Activated CD4-positive, alpha-beta memory T cell treated with anti-CD3 and anti-CD28 coated beads, Interleukin-2, amount 10 ng/mL, durations not matched to agents 7 days and 5 days (primary cell): Measurements from ENCODE around the gene TCFL5. TPM values are rescaled to one million over a fixed set of nuclear protein-coding genes. Genes with fewer than 3 reads are reported as not detected.

Experiments
- CTCF ChIA-PET: fragments of 350-600 bp; sonication (Branson Sonifier 250); formaldehyde crosslinking; loops from one replicate; lab custom pipeline; 2021; ENCODE audit warnings: antibody characterized with exemption, inconsistent platforms; lab: Charles Lee
- POLR2A ChIA-PET: fragments of 350-600 bp; sonication (Branson Sonifier 250); formaldehyde crosslinking; loops from one replicate; lab custom pipeline; 2021; ENCODE audit warnings: antibody characterized with exemption; lab: Charles Lee
- DNase-seq: peaks from one replicate; pipeline ENCODE4 v3.0.0-alpha.2; 2020
- H3K27ac Mint-ChIP-seq: one replicate; pipeline ENCODE4 v1.8.0; 2021; ENCODE audit warnings: mild to moderate bottlenecking, mixed read lengths
- H3K27me3 Mint-ChIP-seq: one replicate; pipeline ENCODE4 v1.8.0; 2021; ENCODE audit warnings: mixed read lengths
- H3K36me3 Mint-ChIP-seq: one replicate; pipeline ENCODE4 v1.8.0; 2021; ENCODE audit warnings: low read depth, mixed read lengths
- H3K4me1 Mint-ChIP-seq: one replicate; pipeline ENCODE4 v1.8.0; 2021; ENCODE audit warnings: mixed read lengths
- H3K4me3 Mint-ChIP-seq: one replicate; pipeline ENCODE4 v1.8.0; 2021; ENCODE audit warnings: mild to moderate bottlenecking, mixed read lengths
- H3K9me3 Mint-ChIP-seq: one replicate; pipeline ENCODE4 v1.8.0; 2021; ENCODE audit warnings: mixed read lengths
- total RNA-seq, 2 experiments: library from RNA; stranded (reverse); gene quantifications; one replicate each; pipeline ENCODE4 v1.2.3, GENCODE V29; 2021

The TCFL5 gene
- total RNA-seq, 2 experiments from 2014 or later: 6.0 to 6.2 TPM

DNA sequence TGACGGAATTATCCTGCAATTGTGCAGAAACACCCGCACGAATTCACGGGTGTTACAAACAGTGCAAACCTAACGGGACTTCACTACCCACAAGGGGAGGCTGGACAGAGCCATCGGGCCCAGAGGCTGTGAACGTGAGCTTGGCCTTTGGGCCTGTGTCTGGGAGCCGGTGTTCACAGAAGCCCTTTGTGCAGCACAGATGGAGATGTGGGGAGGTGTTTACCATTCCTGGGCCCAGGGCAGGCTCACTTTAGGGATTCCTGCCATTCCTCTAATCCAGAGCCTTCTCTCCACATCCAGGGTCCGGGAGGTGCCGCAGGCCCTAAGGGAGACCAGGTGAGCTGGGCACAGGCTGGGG, 29.8 kb downstream of the TCFL5 start:
- no peak overlapping the region for H3K27ac Mint-ChIP-seq
- ChIA-PET CTCF (no interaction called here), POLR2A (interaction anchor here (1.0 kb wide), 1 partner anchor 38 kb away, joined by 4 read pairs; no protein-coding TSS in a partner anchor)
- DNase-seq: no peak
- H3K9me3 Mint-ChIP-seq: no peaks in the 10 kb centered on the region
- H3K27me3 Mint-ChIP-seq: no peaks in the 10 kb centered on the region
- no peak overlapping the region for H3K4me3 Mint-ChIP-seq
- H3K4me1 Mint-ChIP-seq: peaks cover 2% of the 10 kb centered on the region
- H3K36me3 Mint-ChIP-seq: no peaks in the 10 kb centered on the region

DNA sequence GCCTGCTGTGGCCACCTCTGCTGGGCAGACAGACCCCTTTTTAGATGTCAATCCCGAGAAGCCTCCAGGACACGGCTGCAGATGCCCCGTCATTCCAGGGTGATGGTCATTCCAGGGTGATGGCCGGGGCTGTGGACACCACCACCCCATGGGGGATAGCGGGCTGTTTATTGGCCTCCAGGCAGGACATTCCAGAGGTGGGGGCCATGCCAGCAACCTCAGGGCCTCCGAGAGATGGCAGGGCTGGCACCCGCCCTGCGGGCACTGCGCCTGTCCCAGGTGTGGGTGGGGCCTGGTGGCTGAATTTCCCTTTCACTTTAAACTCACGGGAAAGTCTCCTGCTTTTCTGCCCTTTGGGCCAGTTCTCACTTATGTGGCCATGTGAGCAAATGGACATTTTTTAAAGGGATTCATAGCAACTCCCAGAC, 30.2 kb downstream of the TCFL5 start:
- POLR2A ChIA-PET: no interaction called here
- no peaks in the 10 kb centered on the region for H3K9me3 Mint-ChIP-seq
- H3K27me3 Mint-ChIP-seq: no peaks in the 10 kb centered on the region
- no peak overlapping the region for H3K27ac Mint-ChIP-seq
- CTCF ChIA-PET: no interaction called here
- no peak overlapping the region for H3K4me3 Mint-ChIP-seq
- DNase-seq: no peak
- peaks cover 2% of the 10 kb centered on the region for H3K4me1 Mint-ChIP-seq
- H3K36me3 Mint-ChIP-seq: no peaks in the 10 kb centered on the region

DNA sequence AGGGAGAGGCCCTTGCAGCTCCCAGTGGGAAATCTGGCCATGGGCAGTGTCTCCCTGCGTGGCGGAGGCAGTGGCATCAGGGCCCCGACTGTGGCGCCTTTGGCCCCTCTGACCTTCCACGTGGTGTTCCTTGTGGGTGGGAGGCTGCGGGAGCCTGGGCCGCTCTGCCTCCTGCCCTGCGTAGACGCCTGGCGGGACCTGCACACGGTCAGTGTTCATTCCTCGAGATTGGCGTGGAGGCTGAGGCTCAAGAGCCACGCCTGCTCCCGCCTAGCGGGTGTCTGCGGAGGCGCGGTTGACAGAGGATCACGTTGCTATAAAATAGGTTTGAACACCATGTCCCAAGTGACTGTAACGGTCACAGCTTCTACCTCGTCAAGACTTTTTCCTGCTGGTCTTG, 30.8 kb downstream of the TCFL5 start:
- Mint-ChIP-seq H3K4me1 (peaks cover 2% of the 10 kb centered on the region), H3K4me3 (no peak overlapping the region), H3K27ac (no peak overlapping the region), H3K9me3 (no peaks in the 10 kb centered on the region), H3K36me3 (no peaks in the 10 kb centered on the region), H3K27me3 (no peaks in the 10 kb centered on the region)
- CTCF ChIA-PET: no interaction called here
- DNase-seq: no peak
- POLR2A ChIA-PET: no interaction called here

DNA sequence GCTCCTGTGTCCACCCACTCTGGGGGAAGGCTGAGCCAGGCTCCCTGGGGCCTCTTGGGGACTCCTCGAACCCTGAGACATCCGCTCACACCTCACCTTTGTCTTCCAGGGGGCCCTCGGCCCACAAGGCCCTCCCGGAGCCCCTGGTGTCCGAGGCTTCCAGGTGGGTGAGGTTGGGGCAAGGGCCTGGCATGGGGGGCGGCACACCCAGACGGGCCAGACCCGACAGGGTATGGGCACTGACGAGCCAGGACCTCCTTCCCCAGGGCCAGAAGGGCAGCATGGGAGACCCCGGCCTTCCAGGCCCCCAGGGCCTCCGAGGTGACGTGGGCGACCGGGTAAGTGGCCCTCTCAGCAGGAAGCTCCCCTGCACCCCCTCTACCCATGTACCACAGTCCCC, 31.4 kb downstream of the TCFL5 start:
- ChIA-PET CTCF (no interaction called here), POLR2A (no interaction called here)
- Mint-ChIP-seq H3K4me1 (peaks cover 2% of the 10 kb centered on the region), H3K27ac (no peak overlapping the region), H3K36me3 (no peaks in the 10 kb centered on the region), H3K27me3 (no peaks in the 10 kb centered on the region), H3K4me3 (no peak overlapping the region), H3K9me3 (no peaks in the 10 kb centered on the region)
- DNase-seq: no peak

DNA sequence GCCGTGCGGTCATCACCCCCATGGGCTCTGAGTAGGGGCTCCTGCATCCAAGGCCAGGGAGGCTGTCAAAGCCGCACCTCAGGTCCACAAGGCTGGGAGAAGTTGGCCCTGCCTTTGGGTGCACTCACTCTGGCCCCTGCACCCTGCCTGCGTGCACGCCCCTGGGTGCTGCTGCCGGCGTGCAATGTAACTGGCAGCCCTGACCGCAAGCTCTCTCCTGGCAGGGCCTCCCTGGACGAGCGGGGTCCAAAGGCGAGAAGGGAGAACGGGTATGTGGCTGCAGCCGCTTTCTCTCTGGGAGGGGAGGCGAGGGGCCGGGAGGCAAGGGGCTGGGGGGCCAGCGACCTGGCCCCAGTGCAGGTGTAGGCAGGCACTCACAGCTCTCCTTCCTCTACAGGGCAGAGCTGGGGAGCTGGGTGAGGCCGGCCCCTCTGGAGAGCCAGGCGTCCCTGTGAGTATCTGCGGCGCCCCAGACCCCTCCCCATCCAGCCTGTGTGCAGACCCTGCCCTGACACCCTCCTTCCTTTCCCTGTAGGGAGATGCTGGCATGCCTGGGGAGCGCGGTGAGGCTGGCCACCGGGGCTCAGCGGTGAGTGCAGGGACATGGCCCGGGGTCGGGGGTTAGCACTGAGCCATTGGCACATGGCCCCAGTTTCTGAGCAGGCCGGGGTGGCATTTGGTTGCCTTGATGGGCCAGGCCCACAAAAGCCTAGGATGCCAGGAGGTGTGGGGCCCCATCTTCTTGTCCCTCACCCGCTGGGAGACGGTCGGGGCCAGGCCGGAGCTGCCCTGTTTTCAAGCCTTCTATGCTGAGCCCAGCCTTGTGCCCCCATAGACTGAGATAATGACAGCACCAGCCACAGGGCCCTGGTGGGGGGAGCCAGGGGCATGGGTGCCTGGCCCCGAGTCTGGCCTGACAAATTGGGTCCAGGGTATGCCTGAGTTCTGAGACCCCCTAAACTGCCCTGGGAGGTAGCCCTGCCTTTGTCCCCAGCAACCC, 32.1 kb downstream of the TCFL5 start:
- CTCF ChIA-PET: no interaction called here
- POLR2A ChIA-PET: no interaction called here
- peaks cover 2% of the 10 kb centered on the region for H3K4me1 Mint-ChIP-seq
- H3K36me3 Mint-ChIP-seq: no peaks in the 10 kb centered on the region
- H3K27ac Mint-ChIP-seq: no peak overlapping the region
- H3K9me3 Mint-ChIP-seq: no peaks in the 10 kb centered on the region
- no peak for DNase-seq
- H3K4me3 Mint-ChIP-seq: no peak overlapping the region
- no peaks in the 10 kb centered on the region for H3K27me3 Mint-ChIP-seq

DNA sequence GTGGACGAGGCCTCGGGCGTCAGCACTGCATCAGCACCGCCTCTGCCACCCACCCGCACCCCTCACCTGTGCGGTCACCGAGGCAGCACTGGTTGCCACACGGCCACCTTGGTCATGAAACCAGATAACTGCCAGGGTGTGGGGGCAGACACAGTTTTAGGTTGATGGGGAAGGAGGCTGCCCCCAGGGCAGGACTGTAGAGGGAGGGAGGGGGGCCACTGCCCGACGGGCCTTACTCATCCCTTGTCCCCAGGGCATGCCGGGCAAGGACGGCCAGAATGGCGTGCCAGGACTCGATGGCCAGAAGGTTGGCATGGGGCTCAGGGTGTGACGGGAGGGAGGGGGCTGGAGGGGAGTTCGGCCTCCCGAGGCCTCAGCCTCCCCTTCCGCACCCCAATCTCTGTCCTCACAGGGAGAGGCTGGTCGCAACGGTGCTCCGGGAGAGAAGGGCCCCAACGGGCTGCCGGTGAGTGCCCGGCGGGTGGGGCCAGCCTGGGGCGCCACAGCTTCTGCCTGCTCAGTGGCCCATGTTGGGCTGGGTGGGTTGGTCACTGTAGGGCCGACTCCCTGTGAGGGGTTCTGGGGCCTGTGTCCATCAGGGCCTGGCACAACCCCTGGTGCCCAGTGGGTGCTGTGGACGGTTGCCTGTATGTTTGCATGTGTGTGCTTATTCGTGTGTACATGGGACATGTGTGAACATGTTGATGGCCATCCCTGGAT, 33.0 kb downstream of the TCFL5 start:
- no peaks in the 10 kb centered on the region for H3K27me3 Mint-ChIP-seq
- H3K27ac Mint-ChIP-seq: no peak overlapping the region
- no peak overlapping the region for H3K4me3 Mint-ChIP-seq
- H3K36me3 Mint-ChIP-seq: no peaks in the 10 kb centered on the region
- H3K9me3 Mint-ChIP-seq: no peaks in the 10 kb centered on the region
- DNase-seq: no peak
- POLR2A ChIA-PET: no interaction called here
- CTCF ChIA-PET: no interaction called here
- H3K4me1 Mint-ChIP-seq: peaks cover 2% of the 10 kb centered on the region

DNA sequence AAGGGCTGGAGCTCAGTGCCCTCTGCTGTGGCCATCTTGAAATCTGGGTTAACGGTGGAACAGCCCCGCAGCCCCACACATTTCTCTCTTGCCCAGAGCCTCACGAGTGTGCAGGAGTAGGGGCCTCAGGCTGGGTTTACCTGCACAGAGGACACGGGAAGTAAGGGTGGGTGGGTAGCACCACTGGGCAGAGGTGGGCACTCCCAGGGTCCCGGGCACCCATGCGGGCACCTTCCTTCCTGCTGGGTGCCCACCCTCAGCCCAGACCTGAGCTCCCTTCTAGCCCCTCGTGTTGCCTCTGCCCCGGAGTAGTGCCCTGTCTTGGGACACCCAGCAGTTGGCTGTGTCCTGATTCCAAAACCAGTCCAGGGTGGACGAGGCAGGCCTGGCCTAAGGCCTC, 33.6 kb downstream of the TCFL5 start:
- ChIA-PET CTCF (no interaction called here), POLR2A (no interaction called here)
- Mint-ChIP-seq H3K4me1 (peaks cover 2% of the 10 kb centered on the region), H3K9me3 (no peaks in the 10 kb centered on the region), H3K27ac (no peak overlapping the region), H3K27me3 (no peaks in the 10 kb centered on the region), H3K36me3 (no peaks in the 10 kb centered on the region), H3K4me3 (no peak overlapping the region)
- DNase-seq: no peak

DNA sequence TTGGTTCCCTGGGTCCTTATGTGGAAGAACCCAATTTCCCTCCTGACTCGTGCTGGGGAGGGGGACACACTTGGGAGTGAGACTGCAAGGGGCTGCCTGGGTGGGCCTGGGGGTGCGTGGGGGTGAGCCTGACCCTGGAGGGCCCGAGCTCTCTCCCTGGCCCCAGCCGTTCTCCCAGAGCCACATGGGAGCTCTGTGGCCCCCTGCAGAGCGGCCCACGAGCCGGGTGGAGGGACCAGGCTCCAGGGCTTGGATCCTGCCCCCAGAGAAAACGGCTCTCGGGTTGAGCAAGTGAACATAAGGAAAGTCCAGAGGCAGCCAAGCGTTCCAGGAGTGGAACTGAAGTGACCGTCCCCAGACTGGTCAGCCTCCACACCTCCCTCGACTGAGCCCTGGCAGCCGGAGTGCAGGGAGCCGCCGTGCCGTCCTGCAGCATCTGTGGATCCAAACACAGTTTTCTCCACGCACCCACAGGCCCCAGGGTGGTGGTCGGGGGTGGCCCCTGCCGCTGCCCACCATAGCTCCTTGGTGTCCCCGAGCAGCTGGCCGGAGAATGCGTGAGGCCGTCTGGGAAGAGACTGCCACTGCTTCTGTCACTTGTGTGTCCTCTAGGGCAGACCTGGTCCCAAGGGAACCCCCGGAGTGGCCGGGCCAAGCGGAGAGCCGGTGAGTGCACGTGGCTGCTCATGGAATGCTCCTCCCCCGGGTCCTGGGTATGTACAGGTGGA, 34.1 kb downstream of the TCFL5 start:
- H3K27ac Mint-ChIP-seq: no peak overlapping the region
- DNase-seq: no peak
- H3K9me3 Mint-ChIP-seq: no peaks in the 10 kb centered on the region
- H3K4me3 Mint-ChIP-seq: no peak overlapping the region
- H3K4me1 Mint-ChIP-seq: no peaks in the 10 kb centered on the region
- ChIA-PET POLR2A (no interaction called here), CTCF (no interaction called here)
- no peaks in the 10 kb centered on the region for H3K27me3 Mint-ChIP-seq
- no peaks in the 10 kb centered on the region for H3K36me3 Mint-ChIP-seq

DNA sequence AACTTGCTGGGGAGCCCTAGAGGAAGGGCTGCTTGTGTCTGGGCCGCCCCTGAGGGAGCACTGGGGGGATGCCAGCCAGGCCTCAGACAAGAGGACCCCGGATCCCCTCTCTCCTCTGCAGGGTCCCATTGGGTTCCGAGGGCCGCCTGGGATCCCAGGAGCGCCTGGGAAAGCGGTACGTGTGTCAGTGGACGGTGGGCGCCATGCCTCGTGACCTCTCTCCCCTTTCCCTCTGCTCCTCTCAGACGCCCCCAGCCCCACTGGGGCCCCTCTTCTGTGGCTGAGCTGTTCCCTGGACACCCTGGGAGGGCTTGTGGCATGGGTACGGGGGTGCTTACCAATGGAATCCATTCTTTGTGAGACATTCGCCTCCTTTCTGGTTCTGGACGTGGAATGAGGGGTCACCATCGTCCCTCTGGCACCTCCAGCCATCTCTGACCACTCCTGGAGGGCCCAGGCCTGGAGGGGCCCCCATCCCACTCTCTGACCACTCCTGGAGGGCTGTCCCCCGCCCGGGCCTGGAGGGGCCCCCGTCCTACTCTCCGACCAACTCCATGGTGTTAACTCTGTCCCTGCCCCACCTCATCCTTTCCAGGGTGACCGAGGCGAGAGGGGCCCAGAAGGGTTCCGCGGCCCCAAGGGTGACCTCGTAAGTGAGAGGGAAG, 34.8 kb downstream of the TCFL5 start:
- no peak overlapping the region for H3K27ac Mint-ChIP-seq
- no peak for DNase-seq
- H3K27me3 Mint-ChIP-seq: no peaks in the 10 kb centered on the region
- H3K4me1 Mint-ChIP-seq: no peaks in the 10 kb centered on the region
- no peaks in the 10 kb centered on the region for H3K9me3 Mint-ChIP-seq
- no peak overlapping the region for H3K4me3 Mint-ChIP-seq
- H3K36me3 Mint-ChIP-seq: no peaks in the 10 kb centered on the region
- ChIA-PET POLR2A (no interaction called here), CTCF (no interaction called here)

DNA sequence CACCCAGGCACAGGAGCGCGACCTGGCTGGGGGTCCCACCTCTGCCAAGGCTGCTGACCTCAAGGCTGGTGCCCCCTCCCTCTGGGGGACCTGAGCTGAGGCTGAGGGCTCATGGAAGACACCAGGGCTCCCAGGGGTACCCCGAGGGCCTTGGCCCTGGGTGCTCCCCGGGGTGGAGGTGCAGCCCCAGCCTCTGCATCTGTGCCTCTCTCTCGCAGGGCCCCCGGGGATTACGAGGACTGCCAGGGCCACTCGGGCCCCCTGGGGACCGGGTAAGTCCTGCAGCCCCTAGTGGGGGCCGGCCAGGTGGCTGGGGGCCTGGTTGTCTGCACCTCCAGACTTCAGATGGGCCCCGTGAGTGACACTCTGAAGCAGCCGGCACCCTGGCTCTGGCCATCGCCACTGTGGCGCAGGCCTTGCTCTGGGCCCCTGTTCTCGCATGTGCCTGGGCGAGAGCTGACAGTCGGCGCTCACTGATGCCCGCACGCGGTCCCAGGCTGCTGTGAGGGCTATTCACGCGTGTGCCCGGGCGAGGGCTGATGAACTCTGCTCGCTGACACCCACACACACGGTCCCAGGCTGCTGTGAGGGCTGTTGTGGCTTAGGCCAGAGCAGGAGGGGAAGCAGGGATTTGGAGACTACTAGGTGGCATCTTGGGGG, 35.5 kb downstream of the TCFL5 start:
- Mint-ChIP-seq H3K27me3 (no peaks in the 10 kb centered on the region), H3K36me3 (no peaks in the 10 kb centered on the region), H3K4me1 (no peaks in the 10 kb centered on the region), H3K9me3 (no peaks in the 10 kb centered on the region), H3K4me3 (no peak overlapping the region), H3K27ac (no peak overlapping the region)
- ChIA-PET POLR2A (no interaction called here), CTCF (no interaction called here)
- no peak for DNase-seq

DNA sequence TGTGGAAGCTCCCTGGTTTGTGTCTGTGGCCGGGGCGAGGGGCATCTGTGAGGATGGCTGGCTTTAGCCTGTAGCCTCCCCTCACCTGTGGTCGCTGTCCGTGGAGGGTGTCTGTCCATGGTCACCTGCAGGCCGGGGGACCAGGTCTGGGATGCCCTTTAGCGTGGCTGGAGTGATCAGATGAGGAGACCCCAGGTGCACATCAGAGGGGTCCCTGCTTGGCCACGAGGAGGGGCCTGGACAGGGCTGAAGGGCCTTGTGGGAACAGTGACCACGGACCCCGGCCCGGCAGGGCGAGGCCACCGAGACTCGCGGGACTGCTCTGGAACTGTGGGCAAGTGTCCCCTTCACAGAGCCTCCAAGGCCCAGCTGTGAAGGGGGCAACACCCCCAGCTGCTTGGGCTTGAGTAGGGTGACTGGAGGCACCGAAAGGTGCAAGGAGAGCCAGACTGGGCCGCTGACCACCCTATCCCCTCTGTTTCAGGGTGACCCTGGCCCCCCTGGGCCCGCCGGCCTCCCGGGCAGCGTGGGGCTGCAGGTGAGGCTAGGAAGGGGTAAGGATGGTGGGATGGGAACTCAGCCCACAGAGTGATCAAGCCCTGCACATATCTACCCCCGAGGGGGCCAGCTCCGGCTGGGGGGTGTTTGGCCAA, 36.2 kb downstream of the TCFL5 start:
- no peak overlapping the region for H3K4me3 Mint-ChIP-seq
- CTCF ChIA-PET: interaction anchor here (1.0 kb wide), 1 partner anchor 17 kb away, joined by 6 read pairs; no protein-coding TSS in a partner anchor
- no peak for DNase-seq
- POLR2A ChIA-PET: no interaction called here
- H3K27me3 Mint-ChIP-seq: no peaks in the 10 kb centered on the region
- H3K27ac Mint-ChIP-seq: no peak overlapping the region
- H3K36me3 Mint-ChIP-seq: no peaks in the 10 kb centered on the region
- no peaks in the 10 kb centered on the region for H3K9me3 Mint-ChIP-seq
- no peaks in the 10 kb centered on the region for H3K4me1 Mint-ChIP-seq
